Measurements from ENCODE around the gene NUP107. TPM values are rescaled to one million over a fixed set of nuclear protein-coding genes. Genes with fewer than 3 reads are reported as not detected.
"Not testable (repeated sequence)": the region's sequence is repeated elsewhere in the genome, so short reads cannot be mapped to it uniquely, and the experiment has no call there.

The NUP107 gene
- total RNA-seq, 2 experiments from 2014 or later = 142 to 143 TPM

DNA sequence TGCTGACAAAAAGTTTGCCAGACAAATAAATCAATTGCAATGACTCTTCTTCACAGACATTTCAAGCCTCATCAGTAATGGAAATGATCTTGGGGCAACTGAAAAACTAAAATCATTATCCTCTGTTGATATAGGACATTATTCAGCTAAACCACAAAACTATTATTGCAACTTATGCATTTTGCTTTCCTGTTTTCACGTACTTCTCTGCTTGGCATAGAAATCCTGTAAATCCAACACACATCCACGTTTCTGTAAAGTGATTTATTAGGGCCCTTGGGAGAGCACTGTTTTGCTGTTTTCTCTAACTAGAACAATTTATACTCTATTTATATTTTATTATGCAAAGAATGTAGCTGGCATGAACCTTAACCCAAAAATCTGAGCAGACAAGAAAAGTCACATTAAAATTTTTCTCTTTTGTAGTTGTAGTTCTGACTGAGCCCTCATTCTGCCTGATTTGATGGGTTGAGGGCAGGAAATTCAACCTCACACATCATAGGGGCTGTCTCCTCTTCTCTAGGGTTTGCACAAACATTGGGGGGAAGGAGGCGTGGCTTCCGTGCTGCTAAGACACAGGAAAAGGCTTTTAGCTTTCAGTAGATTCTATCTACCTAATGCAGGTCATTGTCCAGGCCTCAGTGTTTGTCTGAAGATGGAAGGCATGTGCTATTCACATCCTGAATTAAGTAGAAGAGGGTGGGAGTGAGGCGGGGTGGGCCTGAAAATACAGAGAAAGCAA lies 11.5 kb upstream of the NUP107 start:
- Mint-ChIP-seq H3K27me3 (no peaks in the 10 kb centered on the region), H3K4me1 (ENCODE audit: low read depth) (peaks cover 56% of the 10 kb centered on the region), H3K9me3 (peaks cover 2% of the 10 kb centered on the region), H3K27ac (peak overlapping the region; percentile 88), H3K4me3 (peak overlapping the region; percentile 55), H3K36me3 (ENCODE audit: low read depth) (peaks cover 8% of the 10 kb centered on the region)
- ATAC-seq (peak; percentile 89), DNase-seq (peak; percentile 93)
- intact Hi-C loops (cut with micrococcal nuclease) = no loop called here
- POLR2A ChIA-PET = no interaction called here
- CTCF ChIA-PET = interaction anchor here (0.9 to 1.4 kb wide), 3 partner anchors 62 to 316 kb away, joined by 3 to 5 read pairs (median 3); no protein-coding TSS in a partner anchor
- TF ChIP-seq, protein P1, sequence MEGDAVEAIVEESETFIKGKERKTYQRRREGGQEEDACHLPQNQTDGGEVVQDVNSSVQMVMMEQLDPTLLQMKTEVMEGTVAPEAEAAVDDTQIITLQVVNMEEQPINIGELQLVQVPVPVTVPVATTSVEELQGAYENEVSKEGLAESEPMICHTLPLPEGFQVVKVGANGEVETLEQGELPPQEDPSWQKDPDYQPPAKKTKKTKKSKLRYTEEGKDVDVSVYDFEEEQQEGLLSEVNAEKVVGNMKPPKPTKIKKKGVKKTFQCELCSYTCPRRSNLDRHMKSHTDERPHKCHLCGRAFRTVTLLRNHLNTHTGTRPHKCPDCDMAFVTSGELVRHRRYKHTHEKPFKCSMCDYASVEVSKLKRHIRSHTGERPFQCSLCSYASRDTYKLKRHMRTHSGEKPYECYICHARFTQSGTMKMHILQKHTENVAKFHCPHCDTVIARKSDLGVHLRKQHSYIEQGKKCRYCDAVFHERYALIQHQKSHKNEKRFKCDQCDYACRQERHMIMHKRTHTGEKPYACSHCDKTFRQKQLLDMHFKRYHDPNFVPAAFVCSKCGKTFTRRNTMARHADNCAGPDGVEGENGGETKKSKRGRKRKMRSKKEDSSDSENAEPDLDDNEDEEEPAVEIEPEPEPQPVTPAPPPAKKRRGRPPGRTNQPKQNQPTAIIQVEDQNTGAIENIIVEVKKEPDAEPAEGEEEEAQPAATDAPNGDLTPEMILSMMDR (IDR thresholded peaks at IDR 0.05) = no peak

DNA sequence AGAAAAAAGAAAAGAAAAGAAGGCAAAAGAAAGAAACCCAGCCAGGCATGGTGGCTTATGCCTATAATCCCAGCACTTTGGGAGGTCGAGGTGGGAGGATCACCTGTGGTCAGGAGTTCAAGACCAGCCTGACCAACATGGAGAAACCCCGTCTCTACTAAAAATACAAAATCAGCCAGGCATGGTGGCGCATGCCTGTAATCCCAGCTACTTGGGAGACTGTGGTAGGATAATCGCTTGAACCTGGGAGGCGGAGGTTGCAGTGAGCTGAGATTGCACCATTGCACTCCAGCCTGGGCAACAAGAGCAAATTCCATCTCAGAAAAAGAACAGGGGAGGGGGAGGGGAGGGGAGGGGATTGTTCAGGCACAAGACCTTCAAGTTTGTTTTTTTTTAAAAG lies 9.9 kb upstream of the NUP107 start:
- DNase-seq; H3K36me3 Mint-ChIP-seq (ENCODE audit: low read depth); H3K27me3 Mint-ChIP-seq; POLR2A ChIA-PET; H3K9me3 Mint-ChIP-seq; ATAC-seq; H3K4me3 Mint-ChIP-seq; intact Hi-C loops (cut with micrococcal nuclease); CTCF ChIA-PET: not testable (repeated sequence)
- H3K27ac Mint-ChIP-seq = peak overlapping the region; percentile 79
- H3K4me1 Mint-ChIP-seq (ENCODE audit: low read depth) = peaks cover 48% of the 10 kb centered on the region

DNA sequence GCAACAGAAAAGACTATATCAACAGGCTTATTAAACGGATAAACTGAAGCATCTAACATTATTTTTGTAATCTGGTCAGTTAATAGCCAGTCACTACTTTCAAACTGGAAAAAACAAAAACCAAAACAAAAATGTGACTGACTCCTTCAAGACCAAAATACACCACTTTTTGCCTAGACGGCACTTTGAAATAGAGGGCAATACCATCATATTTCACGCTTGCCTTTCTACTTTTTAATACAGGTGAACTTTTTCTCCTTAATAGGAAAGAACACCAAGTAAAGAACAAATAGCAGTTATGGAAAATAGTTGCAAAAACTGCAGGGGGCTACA lies 550 bp upstream of the NUP107 start:
- POLR2A ChIA-PET = interaction anchor here (0.6 to 2.1 kb wide), 3 partner anchors 41 to 123 kb away, joined by 3 to 5 read pairs (median 3); partner anchors contain the start of gene SLC35E3
- Mint-ChIP-seq H3K27me3 (no peaks in the 10 kb centered on the region), H3K27ac (peak overlapping the region; percentile 99), H3K9me3 (no peaks in the 10 kb centered on the region), H3K4me1 (ENCODE audit: low read depth) (peaks cover 44% of the 10 kb centered on the region), H3K36me3 (ENCODE audit: low read depth) (peaks cover 16% of the 10 kb centered on the region), H3K4me3 (peak overlapping the region; percentile 97)
- DNase-seq (no peak), ATAC-seq (peak; percentile 5)
- CTCF ChIA-PET = no interaction called here
- TF ChIP-seq, protein P1 (IDR thresholded peaks at IDR 0.05) = no peak
- intact Hi-C loops (cut with micrococcal nuclease) = loop anchor here (2.0 to 5.0 kb wide), 3 partner anchors 74 to 327 kb away; partner anchors contain the start of gene RAP1B

DNA sequence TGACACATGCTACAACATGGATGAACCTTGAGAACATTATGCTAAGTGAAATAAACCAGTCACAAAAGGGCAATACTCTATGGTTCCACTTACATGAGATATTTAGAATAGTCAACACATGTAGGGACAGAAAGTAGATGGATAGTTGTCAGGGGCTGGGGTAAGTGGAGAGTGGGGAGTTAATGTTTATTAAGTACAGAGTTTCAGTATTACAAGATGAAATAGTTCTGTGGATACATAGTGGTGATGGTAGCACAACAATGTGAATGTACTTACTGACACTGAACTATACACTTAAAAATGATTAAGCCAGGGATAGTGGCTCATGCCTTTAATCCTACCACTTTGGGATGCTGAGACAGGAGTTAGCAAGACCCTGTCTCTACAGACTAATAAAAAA lies 8.7 kb downstream of the NUP107 start:
- H3K27me3 Mint-ChIP-seq = no peaks in the 10 kb centered on the region
- peaks cover 2% of the 10 kb centered on the region for H3K4me1 Mint-ChIP-seq (ENCODE audit: low read depth)
- ATAC-seq = no peak
- no peak overlapping the region for H3K4me3 Mint-ChIP-seq
- CTCF ChIA-PET = no interaction called here
- no peak for DNase-seq
- TF ChIP-seq, protein P1 (IDR thresholded peaks at IDR 0.05) = no peak
- intact Hi-C loops (cut with micrococcal nuclease) = no loop called here
- no peak overlapping the region for H3K27ac Mint-ChIP-seq
- peaks cover 53% of the 10 kb centered on the region for H3K36me3 Mint-ChIP-seq (ENCODE audit: low read depth)
- H3K9me3 Mint-ChIP-seq = no peaks in the 10 kb centered on the region
- POLR2A ChIA-PET = no interaction called here

DNA sequence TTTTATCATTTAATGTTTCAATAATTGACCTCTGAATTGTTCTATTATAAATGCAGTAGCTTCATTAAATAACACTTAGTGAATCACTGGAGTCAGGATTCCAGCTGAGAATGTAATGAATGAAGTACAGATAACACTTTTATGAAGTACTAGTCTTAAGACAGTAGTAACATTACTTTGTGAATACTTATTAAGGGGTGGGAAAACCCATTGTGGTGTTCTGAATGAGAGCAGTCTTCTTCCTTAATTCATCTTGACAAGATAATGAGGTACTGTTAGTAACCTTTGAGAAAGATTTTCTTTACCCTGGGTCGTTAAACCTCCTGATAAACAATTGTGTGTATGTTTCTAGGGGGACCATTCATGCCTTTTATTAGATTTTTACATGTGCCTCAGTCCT lies 12.7 kb downstream of the NUP107 start:
- H3K4me1 Mint-ChIP-seq (ENCODE audit: low read depth) = no peaks in the 10 kb centered on the region
- DNase-seq (no peak), ATAC-seq (no peak)
- H3K27ac Mint-ChIP-seq = no peak overlapping the region
- no peaks in the 10 kb centered on the region for H3K9me3 Mint-ChIP-seq
- intact Hi-C loops (cut with micrococcal nuclease) = no loop called here
- TF ChIP-seq, protein P1 (IDR thresholded peaks at IDR 0.05) = no peak
- POLR2A ChIA-PET = interaction anchor here (0.7 kb wide), 1 partner anchor 353 kb away, joined by 3 read pairs; no protein-coding TSS in a partner anchor
- CTCF ChIA-PET = interaction anchor here (0.5 to 0.8 kb wide), 2 partner anchors 14 to 32 kb away, joined by 3 read pairs; no protein-coding TSS in a partner anchor
- no peak overlapping the region for H3K4me3 Mint-ChIP-seq
- H3K36me3 Mint-ChIP-seq (ENCODE audit: low read depth) = peaks cover 44% of the 10 kb centered on the region
- no peaks in the 10 kb centered on the region for H3K27me3 Mint-ChIP-seq
